GM04504 (cell line): ENCODE data around the gene RASL12.
"Not testable (repeated sequence)": the region's sequence is repeated elsewhere in the genome, so short reads cannot be mapped to it uniquely, and the experiment has no call there.

ENCODE experiments used
- DNase-seq: peaks from one replicate; pipeline ENCODE4 v3.0.0-alpha.2; 2012; ENCODE audit warnings: low read depth

The RASL12 gene

GRCh38 chr15:65028338-65028737 is 39.5 kb downstream of the RASL12 start:
- DNase-seq, result no peak

GRCh38 chr15:65027593-65027992 is 40.2 kb downstream of the RASL12 start:
- no peak for DNase-seq

- DNase-seq, result no peak
These were observed 41.0 kb downstream of the RASL12 start for GRCh38 chr15:65026756-65027155.

- DNase-seq, result no peak
These were observed 46.3 kb downstream of the RASL12 start for GRCh38 chr15:65021488-65021887.

GRCh38 chr15:65020419-65020818 is 47.4 kb downstream of the RASL12 start:
- DNase-seq, result no peak

- not testable (repeated sequence) for DNase-seq
These were observed 56.6 kb downstream of the RASL12 start for GRCh38 chr15:65011198-65011597.

DNA sequence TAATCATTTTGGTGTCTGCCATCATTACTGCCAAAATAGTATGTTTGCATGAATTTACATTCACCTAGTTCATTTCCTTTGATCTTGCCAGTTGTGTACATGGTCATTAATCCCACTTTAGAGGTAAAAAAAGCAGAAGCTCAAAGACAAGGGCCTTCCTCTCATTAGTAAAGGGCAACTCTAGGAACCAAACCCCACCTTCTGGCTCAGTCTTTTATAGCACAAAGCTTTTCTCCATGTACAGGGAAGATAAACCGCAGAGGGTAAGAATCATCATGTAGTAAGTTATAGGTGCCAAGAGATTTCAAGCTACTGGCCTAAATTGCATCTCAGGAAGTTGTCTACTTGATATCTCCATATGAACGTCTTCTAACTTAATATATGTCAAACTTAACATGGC is 58.8 kb downstream of the RASL12 start:
- DNase-seq, result no peak

DNA sequence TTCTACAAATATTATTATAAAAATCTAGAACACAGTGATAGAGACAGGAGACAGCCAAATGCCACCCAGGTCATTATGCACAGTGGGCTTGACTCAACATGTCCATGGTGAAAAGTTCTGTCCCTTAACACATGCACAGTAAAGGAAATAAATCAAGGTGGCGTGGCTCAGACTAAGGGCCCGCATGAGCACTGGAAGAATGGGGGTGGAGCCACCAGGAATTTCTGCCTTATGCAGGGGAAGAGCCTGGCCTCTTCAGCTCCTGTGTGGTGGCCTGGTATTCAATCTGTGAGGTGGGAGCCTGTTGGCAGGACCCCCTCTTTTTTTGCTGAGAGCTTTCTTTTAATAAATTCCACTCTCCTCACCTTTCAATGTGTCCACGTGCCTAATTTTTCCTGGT is 60.9 kb downstream of the RASL12 start:
- no peak for DNase-seq

GRCh38 chr15:65004993-65005392 is 62.8 kb downstream of the RASL12 start:
- no peak for DNase-seq
